ENCODE data around the gene GRSF1. TPM values are rescaled to one million over a fixed set of nuclear protein-coding genes. Genes with fewer than 3 reads are reported as not detected.

GRSF1 gene
- polyA plus RNA-seq, 1 of the 3 experiments (the other 2 are of a cell fraction): 44.2 TPM

- CTCF ChIA-PET: interaction anchor here (1.0 to 2.0 kb wide), 4 partner anchors 64 to 172 kb away, joined by 3 to 5 read pairs (median 3); no protein-coding TSS in a partner anchor
- H3K4me1 ChIP-seq (ENCODE audit: control insufficient read depth in 1 of 2, insufficient read depth in 2 of 2, low read depth in 1 of 2, low read length in 1 of 2): peaks cover 0 to 4% of the 10 kb centered on the region in 2 experiments; a peak in 2 of 4 replicates
- no peak for TF ChIP-seq SIN3A (IDR thresholded peaks at IDR 0.05; ENCODE audit: borderline replicate concordance, low read depth, low read length)
- peak; percentile 32; the same call in 1 of the 2 replicates for TF ChIP-seq RCOR1 (IDR thresholded peaks at IDR 0.05; ENCODE audit: low read length)
- no peak for TF ChIP-seq TEAD4 (IDR thresholded peaks at IDR 0.05; ENCODE audit: borderline replicate concordance, insufficient read depth)
- peak overlapping the region; percentile 98 for H3K4me2 ChIP-seq
- POLR2A ChIA-PET: interaction anchor here (0.7 to 2.4 kb wide), 7 partner anchors 10 to 159 kb away, joined by 3 to 12 read pairs (median 4); partner anchors contain the start of genes DCK and MOB1B
- peaks cover 5% of the 10 kb centered on the region for H3F3A ChIP-seq (replicated peaks; ENCODE audit: insufficient read depth)
- peaks cover 51% of the 10 kb centered on the region for H4K20me1 ChIP-seq (ENCODE audit: insufficient read depth)
- peak overlapping the region; percentile 89 for H3K9ac ChIP-seq
- no peaks in the 10 kb centered on the region for H3K27me3 ChIP-seq (ENCODE audit: insufficient read depth)
- H3K27ac ChIP-seq (ENCODE audit: low read depth in 2 of 2, low read length in 1 of 2): peak overlapping the region; percentile 79 to 87
- H3K9me2 ChIP-seq: no peaks in the 10 kb centered on the region
- peaks cover 61% of the 10 kb centered on the region for H3K79me2 ChIP-seq (ENCODE audit: insufficient read depth)
- H2AFZ ChIP-seq (ENCODE audit: low read depth): no peak overlapping the region
- DNase-seq: peak; percentile 49
- H3K36me3 ChIP-seq (replicated peaks in 1 of 2; ENCODE audit: control insufficient read depth in 1 of 2, insufficient read depth in 2 of 2, low read length in 1 of 2): peaks cover 5 to 21% of the 10 kb centered on the region in 2 experiments
- H3K4me3 ChIP-seq (ENCODE audit: low read depth in 2 of 2, low read length in 1 of 2): peak overlapping the region; percentile 81 to 87
- no peaks in the 10 kb centered on the region for H3K9me3 ChIP-seq
- 4% methylated on average over 4 of the region's 4 CpGs for WGBS (ENCODE audit: low lambda C conversion rate)
These were observed 1.5 kb downstream of the GRSF1 start for GRCh38 chr4:70838204-70838603.

GRCh38 chr4:70836081-70836480 lies 3.6 kb downstream of the GRSF1 start:
- H3K4me2 ChIP-seq: no peak overlapping the region
- ChIA-PET CTCF (interaction anchor here (2.0 kb wide), 1 partner anchor 132 kb away, joined by 5 read pairs; no protein-coding TSS in a partner anchor), POLR2A (no interaction called here)
- TF ChIP-seq RFX5 (IDR thresholded peaks at IDR 0.05; ENCODE audit: low read length): no peak
- TF ChIP-seq USF2 (IDR thresholded peaks at IDR 0.05; ENCODE audit: borderline replicate concordance, low read depth, low read length): no peak
- TF ChIP-seq RCOR1 (IDR thresholded peaks at IDR 0.05; ENCODE audit: low read length): no peak
- no peak for TF ChIP-seq YY1 (IDR thresholded peaks at IDR 0.05; ENCODE audit: low read depth)
- no peak for TF ChIP-seq RXRA (IDR thresholded peaks at IDR 0.05; ENCODE audit: borderline replicate concordance, low read depth)
- TF ChIP-seq NRF1 (IDR thresholded peaks at IDR 0.05; ENCODE audit: low read depth, low read length): no peak
- TF ChIP-seq NFIC (IDR thresholded peaks at IDR 0.05; ENCODE audit: borderline replicate concordance): no peak
- TF ChIP-seq POLR2AphosphoS5 (IDR thresholded peaks at IDR 0.05; ENCODE audit: low read depth, low read length): no peak
- no peak for TF ChIP-seq GABPA (IDR thresholded peaks at IDR 0.05; ENCODE audit: low read depth)
- no peak for TF ChIP-seq RAD21 (IDR thresholded peaks at IDR 0.05; ENCODE audit: low read length)
- no peak for TF ChIP-seq EZH2phosphoT487 (IDR thresholded peaks at IDR 0.05; ENCODE audit: borderline replicate concordance, low read depth)
- TF ChIP-seq FOSL2 (IDR thresholded peaks at IDR 0.05; ENCODE audit: borderline replicate concordance, low read depth): no peak
- no peak for TF ChIP-seq FOXJ3 (CRISPR knock-in tag; IDR thresholded peaks at IDR 0.05)
- no peak for TF ChIP-seq TCF12 (IDR thresholded peaks at IDR 0.05)
- no peak for TF ChIP-seq IRF3 (IDR thresholded peaks at IDR 0.05; ENCODE audit: low read depth, low read length)
- peaks cover 20 to 42% of the 10 kb centered on the region in 2 experiments for H3K36me3 ChIP-seq (replicated peaks in 1 of 2; ENCODE audit: control insufficient read depth in 1 of 2, insufficient read depth in 2 of 2, low read length in 1 of 2)
- H3K27me3 ChIP-seq (ENCODE audit: insufficient read depth): no peaks in the 10 kb centered on the region
- H2AFZ ChIP-seq (ENCODE audit: low read depth): no peak overlapping the region
- DNase-seq: no peak
- WGBS (ENCODE audit: low lambda C conversion rate): 86% methylated on average over 2 of the region's 2 CpGs
- H3K4me1 ChIP-seq (ENCODE audit: control insufficient read depth in 1 of 2, insufficient read depth in 2 of 2, low read depth in 1 of 2, low read length in 1 of 2): peaks cover 0 to 4% of the 10 kb centered on the region in 2 experiments; a peak in 2 of 4 replicates
- H3K9ac ChIP-seq: no peak overlapping the region
- H3K9me3 ChIP-seq: no peaks in the 10 kb centered on the region
- peaks cover 82% of the 10 kb centered on the region for H3K79me2 ChIP-seq (ENCODE audit: insufficient read depth)
- H3K9me2 ChIP-seq: no peaks in the 10 kb centered on the region
- H3F3A ChIP-seq (replicated peaks; ENCODE audit: insufficient read depth): peaks cover 5% of the 10 kb centered on the region
- peaks cover 55% of the 10 kb centered on the region for H4K20me1 ChIP-seq (ENCODE audit: insufficient read depth)
- H3K27ac ChIP-seq (ENCODE audit: low read depth in 2 of 2, low read length in 1 of 2): no peak overlapping the region
- H3K4me3 ChIP-seq (ENCODE audit: low read depth in 2 of 2, low read length in 1 of 2): no peak overlapping the region

All from SK-N-SH (cell line).